NCI-H524 treated with DMSO at 0.1 percent for 48 hours (cell line): ENCODE measurements around the gene ARID4A.
"Not testable (repeated sequence)": the region's sequence is repeated elsewhere in the genome, so short reads cannot be mapped to it uniquely, and the experiment has no call there.

Experiments used
- DNase-seq: peaks from one replicate; lab custom pipeline; 2025; lab: John Stamatoyannopoulos, UW

The ARID4A gene, protein sequence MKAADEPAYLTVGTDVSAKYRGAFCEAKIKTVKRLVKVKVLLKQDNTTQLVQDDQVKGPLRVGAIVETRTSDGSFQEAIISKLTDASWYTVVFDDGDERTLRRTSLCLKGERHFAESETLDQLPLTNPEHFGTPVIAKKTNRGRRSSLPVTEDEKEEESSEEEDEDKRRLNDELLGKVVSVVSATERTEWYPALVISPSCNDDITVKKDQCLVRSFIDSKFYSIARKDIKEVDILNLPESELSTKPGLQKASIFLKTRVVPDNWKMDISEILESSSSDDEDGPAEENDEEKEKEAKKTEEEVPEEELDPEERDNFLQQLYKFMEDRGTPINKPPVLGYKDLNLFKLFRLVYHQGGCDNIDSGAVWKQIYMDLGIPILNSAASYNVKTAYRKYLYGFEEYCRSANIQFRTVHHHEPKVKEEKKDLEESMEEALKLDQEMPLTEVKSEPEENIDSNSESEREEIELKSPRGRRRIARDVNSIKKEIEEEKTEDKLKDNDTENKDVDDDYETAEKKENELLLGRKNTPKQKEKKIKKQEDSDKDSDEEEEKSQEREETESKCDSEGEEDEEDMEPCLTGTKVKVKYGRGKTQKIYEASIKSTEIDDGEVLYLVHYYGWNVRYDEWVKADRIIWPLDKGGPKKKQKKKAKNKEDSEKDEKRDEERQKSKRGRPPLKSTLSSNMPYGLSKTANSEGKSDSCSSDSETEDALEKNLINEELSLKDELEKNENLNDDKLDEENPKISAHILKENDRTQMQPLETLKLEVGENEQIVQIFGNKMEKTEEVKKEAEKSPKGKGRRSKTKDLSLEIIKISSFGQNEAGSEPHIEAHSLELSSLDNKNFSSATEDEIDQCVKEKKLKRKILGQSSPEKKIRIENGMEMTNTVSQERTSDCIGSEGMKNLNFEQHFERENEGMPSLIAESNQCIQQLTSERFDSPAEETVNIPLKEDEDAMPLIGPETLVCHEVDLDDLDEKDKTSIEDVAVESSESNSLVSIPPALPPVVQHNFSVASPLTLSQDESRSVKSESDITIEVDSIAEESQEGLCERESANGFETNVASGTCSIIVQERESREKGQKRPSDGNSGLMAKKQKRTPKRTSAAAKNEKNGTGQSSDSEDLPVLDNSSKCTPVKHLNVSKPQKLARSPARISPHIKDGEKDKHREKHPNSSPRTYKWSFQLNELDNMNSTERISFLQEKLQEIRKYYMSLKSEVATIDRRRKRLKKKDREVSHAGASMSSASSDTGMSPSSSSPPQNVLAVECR

DNA sequence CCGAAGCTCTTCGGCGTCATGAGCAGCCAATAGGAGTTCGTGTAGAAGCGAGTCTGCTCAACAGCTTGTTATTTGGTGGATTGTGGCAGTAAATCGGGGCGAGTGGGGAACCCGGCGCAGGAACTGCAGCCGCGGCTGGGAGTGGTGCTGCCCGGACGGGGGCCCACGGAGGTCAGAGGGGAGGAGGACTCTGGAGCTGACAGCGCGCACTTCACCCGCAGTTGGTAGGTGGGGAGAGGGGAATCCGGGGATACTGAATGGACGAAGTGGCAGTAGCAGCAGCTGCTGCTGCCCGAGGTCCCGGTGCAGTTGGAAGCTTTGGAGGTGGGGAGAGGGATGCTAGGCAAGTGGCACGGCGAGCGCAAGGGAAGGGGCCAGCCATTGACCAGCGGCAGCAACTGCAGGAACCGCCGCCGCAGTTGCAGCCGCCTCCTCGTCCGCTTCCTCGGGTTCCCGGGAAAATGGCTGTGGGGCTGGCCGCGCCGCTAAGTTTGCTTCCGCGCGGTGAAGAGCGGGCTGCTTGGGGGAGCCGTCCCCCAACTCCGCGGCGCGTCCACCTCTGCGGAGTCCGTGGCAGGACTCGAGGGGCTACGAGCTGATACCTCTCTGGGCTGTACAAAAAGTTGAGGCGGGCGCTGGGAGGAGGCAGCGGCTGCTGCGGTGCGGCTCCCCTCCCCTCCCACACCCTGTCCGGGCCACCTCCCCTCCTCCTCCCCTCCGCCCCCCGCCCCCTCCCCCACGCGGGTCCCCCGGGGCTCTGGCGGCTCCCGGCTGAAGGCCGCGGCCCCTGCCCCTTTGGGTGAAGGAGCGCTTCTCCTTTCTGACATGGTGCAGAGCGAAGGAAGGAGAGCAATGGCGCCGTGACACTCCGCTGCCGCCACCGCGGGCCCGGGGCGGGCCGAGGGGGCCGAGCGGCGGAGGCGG, at the start of gene ARID4A:
TSS of gene ARID4A (plus strand) at position 79 of the 924 bp plus-strand sequence. CDS start 1,300 bp downstream, outside the sequence.
- DNase-seq: no peak

DNA sequence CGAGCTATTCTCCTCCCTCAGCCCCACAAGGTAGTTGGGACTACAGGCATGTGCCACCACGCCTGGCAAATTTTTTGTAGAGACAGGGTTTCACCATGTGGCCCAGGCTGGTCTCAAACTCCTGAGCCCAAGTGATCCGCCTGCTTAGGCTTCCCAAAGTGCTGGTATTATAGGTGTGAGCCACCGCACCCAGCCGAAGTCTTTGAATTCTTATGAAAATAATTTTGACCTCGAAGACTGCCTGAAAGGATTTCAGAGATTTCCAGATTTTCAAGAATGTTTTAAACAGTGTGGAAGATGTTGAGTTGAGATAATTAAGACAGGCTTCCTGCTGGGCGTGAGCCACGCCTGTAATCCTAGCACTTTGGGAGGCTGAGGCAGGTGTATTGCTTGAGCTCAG, 48.7 kb upstream of the ARID4A start:
- no peak for DNase-seq

DNA sequence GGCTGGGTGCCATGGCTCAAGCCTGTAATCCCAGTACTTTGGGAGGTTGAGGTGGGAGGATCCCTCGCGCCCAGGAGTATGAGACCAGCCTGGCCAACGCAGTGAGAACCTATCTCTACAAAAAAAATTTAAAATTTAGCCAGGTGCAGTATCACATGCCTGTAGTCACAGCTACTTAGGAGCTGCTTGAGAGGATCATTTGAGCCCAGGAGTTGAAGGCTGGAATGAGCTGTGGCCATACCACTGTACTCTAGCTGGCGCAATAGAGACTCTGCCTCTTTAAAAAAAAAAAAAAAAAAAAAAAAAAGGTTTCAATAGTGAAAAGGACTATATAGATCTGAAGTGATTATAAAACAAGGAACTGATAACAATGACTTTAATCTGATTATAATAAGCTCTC, 40.2 kb upstream of the ARID4A start:
- DNase-seq: no peak

DNA sequence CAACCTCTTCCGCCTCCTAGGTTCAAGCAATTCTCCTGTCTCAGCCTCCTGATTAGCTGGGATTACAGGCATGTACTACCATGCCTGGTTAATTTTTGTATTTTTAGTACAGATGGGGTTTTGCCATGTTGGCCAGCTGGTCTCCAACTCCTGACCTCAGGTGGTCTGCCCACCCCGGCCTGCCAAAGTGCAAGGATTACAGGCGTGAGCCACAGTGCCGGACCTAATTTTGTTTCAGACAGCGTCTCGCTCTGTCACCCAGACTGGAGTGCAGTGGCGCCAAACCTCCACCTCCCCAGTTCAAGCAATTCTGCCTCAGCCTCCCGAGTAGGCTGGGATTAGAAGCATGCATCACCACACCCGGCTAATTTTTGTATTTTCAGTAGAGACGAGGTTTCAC, 36.4 kb upstream of the ARID4A start:
- not testable (repeated sequence) for DNase-seq

DNA sequence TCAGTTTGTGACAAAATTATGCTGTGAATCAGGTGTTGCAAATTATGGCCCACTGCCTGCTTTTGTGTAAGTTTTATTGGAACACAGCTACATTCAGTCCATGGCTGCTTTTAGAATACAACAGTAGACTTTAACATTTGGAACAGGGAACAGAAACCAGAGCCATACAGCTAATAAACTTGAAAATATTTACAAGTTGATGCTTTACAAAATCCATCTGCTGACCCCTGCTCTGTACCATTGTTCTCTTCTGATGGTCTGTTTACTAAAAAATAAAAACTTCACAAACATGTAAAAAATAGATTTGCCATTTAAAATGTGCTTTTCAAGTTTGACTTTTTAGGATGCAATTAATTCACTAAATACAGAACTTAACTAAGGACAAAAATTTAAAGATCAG, 33.0 kb upstream of the ARID4A start:
- no peak for DNase-seq

DNA sequence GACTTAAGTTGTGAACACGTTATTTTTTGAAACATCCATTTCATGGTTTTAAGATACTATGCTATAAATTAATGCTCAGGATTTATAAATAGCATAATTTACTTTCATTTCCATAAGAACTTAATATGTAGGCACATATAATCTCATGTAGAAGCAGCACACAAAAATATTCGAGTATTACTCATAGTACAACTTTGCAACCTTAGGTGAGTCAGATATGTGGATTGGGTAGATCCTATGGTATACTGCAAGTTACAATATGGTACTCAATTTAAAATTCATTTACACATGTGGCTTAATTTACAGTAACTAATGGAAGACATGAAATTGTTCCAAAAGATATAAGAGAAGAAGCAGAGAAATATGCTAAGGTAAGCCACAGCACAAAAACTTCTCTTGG, 27.7 kb upstream of the ARID4A start:
- DNase-seq: no peak

DNA sequence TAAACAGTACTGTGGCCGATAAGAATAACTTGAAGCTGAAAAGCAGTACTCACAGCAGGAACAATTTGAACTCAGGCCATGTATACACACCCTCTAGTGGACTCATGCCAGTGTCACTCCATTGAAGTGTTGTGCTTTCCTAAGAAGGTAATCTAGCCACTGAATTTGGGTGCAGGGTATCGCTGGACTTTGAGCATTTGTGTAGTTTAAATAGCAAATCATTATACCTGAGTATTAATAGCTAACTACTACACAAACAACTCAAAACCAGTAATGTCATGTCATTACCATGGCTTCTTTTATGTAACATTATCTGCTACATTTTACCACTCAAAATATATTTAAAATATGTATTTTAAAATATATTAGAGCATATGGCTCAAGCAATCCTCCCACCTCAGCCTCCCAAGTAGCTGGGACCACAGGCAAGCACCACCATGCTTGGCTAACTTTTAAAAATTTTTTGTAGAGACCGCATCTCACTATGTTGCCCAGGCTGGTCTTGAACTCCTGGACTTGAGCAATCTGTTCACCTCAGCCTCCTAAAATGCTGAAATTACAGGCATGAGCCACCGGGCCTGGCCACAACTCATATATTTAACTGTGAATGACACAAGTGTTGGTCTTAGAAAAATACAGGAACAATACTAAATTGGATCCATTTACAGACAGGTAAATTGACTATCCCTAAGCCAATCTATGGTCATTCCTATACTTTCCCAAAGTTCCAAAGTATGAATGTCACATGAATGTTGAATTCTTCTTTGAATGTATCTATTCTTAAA, 25.6 kb upstream of the ARID4A start:
- DNase-seq: no peak

DNA sequence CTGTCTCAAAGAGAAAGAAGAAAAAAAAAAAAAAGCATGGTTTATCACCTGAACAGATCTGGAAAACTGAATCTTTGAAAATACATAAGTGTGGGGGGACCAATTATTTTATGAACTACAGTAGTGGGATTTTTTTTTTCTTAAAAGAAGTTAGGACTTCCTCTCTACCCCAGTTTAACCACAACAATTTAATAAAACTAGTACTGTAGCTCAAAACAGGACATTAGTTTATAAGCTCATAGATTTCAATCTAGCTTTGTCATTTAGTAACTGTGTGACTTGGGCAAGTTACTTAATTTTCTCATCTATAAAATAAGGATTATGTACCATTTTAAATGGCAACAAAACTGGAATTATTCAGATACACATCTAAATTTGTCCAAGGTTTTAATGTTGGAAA, 23.5 kb upstream of the ARID4A start:
- DNase-seq: no peak

DNA sequence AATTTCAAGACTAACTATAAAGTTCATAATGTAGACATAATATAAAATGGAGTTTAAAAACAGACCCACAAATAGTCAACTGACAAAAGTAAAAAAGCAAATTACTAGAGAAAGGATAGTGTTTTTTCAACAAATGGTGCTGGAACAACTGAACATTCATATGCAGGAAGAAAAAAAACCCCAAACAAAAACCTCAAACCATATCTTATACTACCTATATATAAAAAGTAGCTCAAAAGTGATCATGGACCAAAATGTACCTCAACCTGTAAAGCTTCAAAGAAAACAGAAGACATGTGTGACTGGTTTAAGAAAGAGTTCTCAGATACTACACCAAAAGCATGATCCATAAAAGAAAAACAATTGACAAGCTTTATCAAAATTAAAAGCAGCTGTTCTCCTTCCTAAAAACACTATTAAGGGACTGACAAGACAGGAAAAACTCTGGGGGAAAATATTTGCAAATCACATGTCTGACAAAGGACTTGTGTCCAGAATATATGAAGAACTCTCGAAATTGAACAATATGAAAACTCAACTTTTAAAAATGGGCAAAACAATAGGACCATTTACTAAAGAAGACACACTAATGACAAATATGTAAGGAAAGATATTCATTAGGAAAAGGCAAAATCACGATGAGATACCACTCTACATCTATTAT, 22.7 kb upstream of the ARID4A start:
- no peak for DNase-seq

DNA sequence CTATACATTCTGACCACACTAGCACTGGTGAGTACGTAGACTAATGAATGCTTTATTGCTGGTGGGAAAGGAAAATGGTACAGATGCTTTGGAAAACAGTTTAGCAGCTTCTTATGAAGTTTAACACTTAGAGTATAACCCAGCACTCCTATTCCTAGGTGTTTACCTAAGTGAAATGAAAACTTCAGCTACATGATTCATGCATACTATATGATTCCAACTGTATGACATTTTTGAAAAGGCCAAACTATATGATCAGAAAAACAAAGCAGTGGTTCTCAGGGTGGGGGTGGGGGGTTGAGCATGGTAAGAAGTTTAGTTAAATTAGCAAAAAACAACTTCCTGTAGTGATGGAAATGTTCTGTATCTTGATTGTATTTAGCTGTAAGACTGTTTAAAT, 22.1 kb upstream of the ARID4A start:
- no peak for DNase-seq

DNA sequence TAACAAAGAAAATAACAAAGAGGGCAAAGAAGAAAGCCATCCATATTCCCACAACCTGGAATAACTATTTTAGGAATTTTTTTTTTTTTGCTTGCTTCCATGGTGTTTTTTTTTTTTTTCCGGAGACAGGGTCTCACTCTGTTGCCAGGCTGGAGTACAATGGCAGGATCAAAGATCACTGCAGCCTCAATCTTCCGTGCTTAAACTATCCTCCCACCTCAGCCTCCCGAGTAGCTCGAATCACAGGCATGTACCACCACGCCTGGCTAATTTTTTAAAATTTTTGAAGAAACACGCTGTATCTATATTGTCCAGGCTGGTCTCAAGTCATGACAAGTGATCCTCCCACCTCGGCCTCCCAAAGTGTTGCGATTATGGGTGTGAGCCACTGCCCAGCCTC, 20.2 kb upstream of the ARID4A start:
- no peak for DNase-seq

DNA sequence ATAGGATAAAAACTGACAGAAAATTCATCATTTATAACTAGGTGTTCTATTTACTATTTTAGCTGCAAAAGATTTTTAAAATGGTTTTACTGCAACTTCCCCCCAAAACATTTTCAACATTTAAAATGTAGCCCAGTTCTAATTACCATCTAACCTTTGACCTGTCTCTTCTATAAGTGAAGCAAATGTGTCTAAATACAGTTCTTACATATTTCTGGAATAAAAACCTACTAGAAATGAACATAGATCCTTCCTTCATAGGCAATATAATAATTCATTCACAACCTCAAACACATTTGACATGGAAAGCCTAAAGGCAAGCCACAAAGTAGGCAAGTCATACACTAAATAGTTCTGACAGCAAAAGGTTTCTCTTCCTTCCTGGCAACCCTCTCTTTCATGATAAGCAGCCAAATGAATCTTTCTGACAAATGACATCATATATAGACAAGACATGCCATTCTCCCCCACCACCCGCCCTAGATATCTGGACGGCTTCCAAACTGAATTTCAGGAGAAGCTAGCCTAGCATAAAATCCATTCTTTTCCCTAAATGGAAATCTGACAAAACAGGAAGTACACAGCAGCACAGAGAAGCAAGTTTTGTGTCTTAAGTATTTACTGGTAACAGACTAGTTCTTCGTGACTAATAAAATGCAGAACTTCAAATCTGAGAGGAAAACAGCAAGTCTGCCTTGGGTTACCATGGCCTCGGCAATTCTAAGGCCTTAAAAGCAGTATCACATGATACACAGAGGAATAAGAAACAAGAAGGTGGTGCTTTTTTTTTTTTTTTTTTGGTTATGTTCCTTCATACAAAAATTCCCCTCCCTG, 17.2 kb upstream of the ARID4A start:
- no peak for DNase-seq

DNA sequence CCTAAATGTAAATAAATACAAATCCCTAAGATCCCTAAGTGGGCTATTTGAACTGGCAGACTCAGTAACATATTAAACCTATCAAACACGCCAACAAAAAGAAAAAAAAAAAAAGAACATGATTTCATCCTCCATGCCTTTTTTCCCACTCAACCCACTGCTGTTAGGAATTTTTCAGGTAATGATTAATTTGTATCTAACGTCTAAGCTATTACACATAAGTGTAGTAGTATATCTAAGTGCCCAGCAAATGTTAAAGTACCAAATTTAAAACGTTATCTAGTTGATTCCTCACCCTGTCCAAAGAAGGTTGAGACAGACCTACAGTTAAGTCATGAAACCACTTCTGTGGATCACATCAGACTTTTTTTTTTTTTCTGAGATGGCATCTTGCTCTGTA, 16.4 kb upstream of the ARID4A start:
- DNase-seq: no peak

DNA sequence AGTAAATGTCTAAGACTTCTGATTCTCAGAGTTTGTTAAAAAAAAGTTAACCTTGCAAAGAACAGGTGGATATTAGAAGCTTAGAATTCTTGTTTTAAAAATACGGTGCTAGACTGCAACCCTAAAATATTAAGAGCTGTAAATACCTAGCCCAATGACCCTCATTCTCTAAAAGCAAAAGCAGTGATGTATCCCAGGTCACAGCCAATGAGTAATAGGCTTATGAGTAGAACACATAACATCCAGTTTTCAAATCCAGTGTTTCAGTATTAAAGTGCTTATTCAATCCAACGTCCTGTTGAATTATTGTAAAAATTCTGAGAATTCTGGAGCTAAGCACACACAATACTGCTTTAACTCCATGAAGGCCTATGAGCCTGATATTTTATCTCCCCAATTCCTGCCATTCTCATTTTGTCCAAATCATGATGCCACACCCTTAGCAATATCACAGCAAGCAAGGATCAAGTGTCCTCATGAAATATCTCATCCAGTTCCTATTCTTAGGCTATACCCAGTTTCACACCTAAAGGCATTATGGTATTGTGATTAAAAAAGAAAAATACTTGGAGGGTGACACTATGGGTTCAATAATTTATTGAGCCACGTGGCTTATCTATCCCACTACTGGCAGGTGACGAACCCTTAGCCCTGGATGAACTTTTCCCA, 15.3 kb upstream of the ARID4A start:
- no peak for DNase-seq

DNA sequence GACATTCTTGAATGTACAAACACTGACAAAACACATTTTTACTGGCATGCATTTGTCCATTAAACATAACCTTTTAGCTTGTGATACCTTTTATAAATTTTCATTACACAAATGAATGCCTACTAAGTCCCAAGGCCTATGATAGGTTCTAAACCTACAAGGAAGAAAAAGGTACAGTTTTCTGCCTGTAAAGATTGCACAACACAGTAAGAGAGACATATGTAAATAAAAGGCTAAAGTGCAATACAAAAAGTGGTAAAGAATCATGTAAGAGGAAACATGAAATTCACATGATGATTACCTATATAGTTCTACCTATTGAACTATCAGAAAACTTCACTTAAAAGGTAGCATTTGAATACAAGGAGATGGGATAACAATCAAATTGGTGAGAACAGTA, 14.6 kb upstream of the ARID4A start:
- no peak for DNase-seq

DNA sequence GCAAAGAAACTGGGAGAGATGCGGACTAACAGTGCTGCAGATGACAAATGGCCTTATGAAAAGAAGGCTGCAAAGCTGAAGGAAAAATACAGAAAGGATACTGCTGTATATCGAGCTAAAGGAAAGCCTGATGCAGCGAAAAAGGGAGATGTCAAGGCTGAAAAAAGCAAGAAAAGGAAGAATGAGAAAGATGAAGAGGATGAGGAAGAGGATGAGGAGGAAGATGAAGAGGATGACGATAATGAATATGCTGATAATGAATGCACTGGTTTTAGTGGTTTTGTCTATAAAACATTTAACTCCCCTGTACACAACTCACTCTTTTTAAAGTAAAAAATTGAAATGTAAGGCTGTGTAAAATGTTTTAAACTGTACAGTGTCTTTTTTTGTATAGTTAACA, 13.2 kb upstream of the ARID4A start:
- no peak for DNase-seq

DNA sequence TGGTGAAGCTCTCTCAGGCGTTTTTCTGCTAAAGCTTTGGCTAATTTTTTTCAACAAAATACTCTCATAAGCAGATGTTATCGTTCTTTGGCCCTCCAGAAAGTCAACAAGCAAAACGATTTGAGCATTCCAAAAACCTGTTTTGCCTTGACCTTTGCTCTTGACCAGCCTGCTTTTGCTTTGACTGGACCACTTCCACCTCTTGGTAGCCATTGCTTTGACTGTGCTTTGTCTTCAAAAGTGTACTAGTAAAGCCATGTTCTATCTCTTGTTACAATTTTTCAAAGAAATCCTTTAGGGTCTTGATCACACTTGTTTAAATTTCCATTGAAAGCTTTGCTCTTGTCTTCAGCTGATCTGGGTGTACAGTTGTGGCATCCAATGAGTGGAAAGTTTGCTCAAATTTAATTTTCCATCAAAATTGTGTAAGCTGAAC, 10.7 kb upstream of the ARID4A start:
- DNase-seq: no peak

DNA sequence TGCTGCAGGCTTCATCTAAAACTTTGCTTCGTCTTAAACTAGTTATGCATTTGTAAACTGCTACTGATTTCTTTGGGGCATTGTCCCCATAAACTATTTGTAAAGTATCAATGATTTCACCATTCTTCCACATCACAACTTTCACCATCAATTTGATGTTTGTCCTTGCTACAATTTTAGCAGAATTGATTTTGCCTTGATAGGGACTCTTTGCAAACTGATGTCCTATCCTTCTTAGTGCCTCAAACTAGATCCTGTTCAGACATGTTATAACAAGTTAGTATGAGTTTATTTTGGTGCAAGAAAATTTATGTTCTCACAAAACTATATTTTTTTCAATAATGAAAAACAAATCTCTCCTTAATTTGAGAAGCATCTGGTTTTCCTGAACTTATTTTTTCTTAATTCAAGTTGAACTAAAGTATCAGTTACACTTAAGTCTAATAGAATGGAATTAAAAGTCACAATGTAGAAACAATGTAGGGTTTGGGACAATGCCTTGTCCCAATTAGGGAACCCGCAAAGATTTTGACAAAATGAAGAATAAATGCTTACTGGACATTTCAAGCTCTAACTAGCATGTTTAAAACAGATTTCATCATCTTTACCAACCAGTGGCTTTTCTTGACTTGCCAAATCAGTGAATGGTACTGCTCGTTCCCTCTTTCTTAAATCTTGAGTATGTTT, 10.1 kb upstream of the ARID4A start:
- no peak for DNase-seq
